Cerebellar nuclear complex (tissue), 1 donor: Measurements from ENCODE around the gene LRRN3.

ENCODE experiments used
- DNase-seq, 2 experiments: peaks; one replicate each; lab custom pipeline; 2025; lab: John Stamatoyannopoulos, UW

The LRRN3 gene

DNA sequence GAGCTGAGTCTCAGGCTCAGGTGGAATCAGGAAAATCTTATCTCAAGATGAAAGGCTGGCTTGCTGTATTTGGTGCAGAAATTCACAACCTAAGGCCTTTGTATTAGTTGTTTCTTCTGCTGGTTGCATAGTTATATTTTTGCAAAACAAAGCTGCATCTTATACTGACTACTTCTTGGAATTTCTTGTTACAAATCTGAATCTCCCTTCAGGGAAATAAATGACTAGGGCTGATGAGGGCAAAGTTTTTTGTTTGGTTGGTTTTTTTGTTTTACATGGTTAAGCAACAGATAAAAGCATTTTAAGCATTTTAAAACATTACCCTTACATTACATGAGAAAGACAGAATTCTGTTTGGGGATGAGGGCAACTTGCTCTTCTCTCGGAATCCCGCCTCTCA, 13.9 kb upstream of the LRRN3 start:
- DNase-seq, result no peak

DNA sequence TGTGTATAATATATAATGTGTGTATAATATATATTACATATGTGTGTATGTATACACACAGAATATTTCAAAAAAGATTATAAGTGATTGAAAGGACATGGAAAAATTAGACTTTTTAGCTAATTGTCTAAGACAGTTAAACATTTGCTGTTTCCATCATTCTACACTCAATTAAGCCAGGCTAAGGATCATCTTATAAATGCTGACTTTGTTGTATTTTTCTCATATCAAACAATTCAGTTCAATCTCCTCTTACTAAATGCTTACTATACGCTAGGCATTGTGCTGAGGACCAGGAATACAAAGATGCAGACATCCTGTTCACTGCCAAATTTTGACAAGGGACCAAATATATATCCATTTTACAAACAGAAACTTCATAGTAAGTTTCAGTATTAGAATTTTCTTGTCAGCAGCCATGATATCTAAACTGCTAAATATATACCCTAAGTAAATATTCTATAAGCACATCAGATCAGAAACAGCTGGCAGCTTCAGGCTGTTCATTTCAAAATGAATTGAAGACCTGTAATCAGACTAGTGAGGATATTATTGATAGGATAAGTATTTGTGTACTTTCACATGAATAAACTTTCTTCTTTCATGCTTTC, 10.3 kb upstream of the LRRN3 start:
- DNase-seq, result no peak

DNA sequence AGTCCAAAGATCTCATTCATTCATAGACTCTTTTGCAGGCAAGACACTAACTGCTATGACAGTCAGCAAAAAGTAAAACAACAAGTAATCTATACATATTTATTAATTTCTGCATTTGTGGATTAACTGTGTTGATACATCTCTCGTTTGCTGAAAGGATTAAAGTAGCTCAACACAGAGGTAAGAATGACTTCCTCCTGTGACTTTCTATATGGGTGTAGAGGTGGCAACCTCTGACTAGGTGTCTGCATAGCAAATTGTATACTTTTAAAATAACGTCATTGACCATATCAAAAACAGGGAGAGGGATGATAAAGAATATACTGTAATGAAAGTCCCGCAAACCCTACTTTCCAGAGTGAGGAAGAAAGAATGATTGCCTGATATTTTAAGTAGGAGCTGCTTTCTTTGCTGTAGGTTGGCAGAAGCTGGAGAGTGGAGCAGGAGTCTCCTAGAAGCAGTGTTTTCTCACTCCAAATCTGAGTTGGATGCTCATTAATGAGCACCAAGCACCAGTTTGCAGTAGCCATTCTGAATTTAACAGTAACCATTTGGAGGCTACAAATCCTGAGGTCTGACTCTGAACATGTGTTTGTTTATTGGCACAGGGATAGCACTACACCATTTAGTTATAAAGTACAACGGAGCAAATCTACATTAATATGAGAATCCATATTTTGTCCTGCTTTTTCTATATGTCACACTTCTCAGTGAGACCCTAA, 9.2 kb upstream of the LRRN3 start:
- DNase-seq, result no peak

DNA sequence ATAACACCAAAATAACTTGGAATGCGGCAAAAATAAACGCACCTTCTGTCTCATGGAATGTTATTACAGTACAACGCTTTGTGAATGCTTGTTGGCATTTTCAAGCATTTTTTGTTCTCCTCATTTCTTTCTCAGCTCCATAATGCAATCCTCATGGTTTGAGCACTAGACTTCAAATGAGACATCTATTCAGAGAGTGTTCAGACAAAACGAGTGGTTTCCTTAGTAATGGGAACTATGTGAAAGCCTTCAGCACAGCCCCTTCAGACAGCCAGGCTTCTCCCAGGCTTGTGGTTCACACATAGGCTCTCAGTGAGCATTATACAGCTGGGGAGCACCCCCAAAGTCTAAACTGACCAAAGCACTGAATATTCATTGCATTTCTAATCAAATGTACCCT, 8.6 kb upstream of the LRRN3 start:
- DNase-seq, result no peak

DNA sequence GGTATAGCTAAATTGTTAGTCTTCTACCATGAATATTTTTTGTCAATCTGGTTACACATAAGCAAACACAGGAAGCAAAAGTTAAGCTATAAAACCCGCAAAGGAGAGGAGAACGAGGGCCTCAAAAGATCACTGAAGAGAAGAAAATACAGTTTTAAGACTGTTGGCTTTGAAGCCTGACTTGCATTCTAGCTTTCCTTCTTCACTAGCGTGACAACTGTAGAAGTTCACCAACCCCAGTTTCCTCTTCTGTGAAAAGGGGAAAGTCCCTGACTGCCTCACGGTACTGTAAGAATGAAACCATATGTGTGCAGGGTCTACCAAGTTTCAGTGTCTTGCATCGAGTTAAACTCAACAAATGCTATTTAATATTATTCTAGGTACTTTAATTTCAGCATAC, 7.5 kb upstream of the LRRN3 start:
- no peak for DNase-seq

DNA sequence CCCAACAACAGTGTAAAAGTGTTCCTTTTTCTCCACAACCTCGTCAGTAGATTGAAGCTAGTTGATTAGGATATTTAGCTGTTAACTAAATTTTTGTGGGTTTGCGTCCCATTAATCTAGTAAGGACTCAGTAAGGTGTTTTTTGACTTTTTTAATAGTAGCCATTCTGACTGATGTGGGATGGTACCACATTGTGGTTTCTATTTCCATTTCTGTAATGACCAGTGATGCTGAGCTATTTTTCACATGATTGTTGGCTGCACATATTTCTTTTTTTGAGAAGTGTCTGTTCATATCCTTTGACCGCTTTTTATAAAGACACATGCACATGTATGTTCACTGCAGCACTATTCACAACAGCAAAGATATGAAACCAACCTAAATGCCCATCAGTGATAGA, 5.6 kb upstream of the LRRN3 start:
- no peak for DNase-seq

DNA sequence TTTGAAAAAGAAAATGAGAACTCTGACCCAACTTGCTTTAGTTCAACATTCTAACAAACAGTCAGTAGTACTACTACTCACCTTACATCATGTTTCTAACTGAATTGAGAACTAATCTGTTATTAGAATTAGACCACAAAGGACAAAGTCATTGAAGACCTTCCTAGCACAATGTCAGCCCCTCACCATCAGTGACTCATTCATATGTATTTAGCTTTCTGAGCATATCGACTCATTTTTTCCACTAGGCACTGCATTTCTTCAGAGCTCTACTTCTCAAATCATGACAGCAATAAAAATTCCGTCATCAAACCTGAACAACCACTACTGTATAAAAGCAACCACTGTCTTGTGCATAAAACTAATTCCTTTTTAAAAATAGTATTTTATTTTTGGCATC, 4.4 kb upstream of the LRRN3 start:
- DNase-seq, result no peak

DNA sequence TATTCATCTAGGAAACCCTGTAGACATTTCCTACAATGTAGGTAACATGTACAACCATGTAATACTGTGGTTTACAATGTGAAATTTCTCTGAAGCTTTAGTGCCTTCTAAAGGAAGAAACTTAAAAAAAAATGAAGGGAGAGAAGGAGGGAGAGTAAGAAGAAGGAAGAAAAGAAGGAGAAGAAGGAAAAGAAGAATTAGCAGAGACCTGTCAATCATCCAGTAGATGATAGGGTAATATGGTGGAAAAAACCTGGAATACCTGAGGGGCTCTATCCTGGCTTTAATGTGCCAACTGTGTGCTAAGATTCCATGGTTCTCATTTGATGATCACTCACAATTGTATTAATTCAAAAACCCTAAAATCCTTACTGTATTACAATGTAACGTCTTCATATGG, 2.6 kb upstream of the LRRN3 start:
- no peak for DNase-seq

DNA sequence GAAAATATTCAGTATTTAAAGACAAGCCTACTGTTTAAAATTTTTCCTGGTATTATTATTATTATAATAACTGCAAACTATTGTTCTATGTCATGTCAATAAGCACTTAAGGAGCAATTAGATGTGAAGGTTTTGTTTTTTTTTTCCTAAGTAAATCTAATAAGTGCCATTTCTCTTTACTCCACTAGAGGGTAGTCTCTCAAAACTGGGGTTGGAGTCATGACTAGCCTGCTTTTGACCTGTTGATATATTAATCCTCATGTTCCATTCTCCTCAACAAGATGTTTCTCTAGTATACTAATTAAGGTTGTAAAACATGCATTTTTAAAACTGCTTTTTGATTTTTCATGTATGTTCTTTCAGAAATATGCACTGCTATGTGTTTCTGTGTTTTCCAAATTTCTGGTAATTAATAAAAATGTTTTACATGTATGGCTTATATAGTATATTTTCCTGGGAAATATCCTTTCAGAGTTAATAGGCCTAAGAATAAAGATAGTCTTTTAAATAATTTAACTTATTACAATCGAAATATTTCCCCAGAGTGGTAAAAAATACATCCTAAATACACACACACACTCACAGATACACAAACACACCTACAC, 1.0 kb upstream of the LRRN3 start:
- DNase-seq, result no peak

DNA sequence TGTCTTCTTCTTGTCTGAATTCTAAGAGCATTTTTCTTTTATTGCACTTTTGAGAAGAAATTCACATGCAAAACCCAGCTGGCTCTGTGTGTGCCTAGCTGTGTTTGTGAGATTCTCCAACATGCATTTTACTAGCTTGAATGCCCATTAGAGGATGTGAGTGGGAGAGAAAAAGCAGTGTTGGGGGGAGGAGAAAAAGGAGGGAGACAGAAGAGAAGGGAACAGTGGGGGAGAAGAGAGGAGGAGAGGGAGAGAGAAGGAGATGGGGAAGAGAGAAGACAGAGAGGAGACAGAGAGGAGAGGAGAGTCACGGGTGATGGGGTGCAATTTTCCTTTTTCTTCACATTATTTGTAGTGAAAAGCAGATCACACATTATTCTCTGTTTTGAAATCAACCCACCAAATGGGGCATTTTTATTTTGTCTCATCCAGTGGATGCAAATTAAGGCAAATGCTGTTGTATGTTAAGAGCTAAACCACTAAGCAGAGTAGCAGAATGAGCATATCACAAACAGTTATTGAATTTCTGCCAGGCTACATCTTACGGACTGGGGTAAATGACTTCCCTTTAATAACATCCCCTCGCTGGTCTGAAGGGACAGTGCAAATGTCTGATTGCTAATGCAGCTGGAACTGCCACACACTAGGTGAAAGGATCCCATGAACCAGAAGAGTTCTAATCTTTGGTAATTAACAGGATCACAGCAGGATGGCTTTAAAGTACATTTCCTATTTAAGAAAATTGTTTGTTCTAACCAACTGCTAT, 849 bp downstream of the LRRN3 start:
- peak in 1 of 2 experiments; percentile 26 for DNase-seq

DNA sequence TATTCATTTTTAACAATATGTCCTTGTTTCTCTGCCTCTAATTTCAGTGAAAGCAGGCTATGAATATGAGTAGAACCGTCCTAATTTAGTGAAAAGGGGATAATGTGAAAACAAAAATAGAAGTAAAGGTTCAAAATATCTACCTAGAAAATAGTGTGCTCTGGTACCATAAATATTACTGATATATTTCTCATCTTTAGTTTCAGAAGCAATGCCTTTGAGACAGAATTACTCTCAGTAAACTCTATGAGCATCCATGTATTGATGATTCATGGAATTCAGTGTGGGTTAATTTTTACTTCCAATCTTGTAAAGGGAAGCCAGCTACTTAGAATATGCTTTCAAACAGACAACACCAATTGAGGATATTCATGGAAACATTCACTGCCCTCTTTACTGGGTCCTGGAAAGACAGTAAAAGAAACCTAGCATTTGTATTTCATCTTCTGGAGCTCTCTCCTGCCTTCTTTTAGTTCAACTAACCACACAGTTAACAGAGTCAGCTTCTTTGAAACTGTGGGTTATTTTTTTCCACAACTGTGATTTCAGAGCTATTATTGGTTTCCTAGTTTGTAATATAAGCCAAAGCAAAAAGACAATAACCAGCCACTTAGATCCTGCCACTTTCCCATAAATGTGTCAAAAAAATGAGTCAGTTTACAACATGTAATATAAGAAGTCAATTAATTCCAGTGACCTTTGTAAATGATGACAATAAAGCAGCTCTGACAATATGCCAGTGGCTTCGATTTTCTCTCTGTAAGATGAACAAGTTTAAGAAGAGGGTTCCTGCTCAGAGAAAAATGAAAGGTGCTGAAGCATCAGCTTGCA, 1.7 kb downstream of the LRRN3 start:
- DNase-seq, result no peak

DNA sequence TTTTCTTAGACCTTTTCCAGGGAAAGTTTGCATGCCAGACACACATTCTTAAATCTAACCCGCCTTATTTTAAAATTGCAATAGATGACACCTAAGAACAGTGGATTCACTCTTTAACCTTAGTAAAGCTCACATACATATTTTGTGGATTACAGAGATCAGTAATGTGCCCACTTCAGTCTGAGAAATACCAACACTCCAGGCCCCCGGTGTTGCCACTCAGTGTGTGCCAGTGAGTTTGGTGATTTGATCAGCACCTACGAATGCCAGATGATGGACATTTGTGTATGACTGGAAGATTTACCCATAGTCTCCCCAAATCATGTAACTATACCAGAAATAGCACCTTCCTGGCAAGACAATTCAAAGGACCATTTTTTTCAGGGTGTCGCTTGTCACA, 2.6 kb downstream of the LRRN3 start:
- no peak for DNase-seq

DNA sequence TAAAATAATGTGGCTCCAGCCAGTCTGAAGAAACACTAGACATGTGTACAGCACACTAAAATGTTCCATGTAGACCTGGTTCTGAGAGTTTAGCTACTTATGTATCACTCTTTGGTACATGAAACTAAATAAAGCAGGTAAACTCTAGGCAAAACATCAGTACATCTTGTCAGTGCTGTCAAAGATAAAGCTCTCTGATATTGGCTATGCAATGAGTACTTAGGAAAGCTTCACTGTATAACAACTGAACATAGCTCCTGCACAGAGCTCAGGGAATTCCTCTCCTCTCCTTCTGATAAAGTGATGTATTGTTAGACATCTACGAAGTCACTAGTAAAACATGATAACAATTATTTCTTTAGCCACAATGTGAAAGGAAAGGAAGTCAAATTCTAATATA, 3.5 kb downstream of the LRRN3 start:
- no peak for DNase-seq

DNA sequence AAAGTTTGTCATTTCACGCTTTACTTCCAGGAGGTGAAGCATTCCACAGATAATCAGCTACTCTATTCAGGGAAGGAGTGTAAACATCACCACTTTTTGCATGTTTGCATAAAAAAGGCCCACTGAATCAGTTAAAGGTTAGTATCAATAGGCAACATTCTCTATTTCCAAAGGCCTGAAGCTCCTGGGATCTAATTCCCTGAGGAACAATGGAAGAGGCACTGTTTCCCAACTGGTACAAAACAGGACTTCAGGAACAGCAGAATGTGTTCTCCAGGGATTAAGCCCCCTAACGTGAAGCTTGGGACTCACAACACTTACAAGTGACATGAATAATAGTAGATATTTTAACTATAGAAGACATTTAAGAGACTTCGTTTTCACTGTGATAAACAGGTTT, 6.1 kb downstream of the LRRN3 start:
- DNase-seq, result no peak

DNA sequence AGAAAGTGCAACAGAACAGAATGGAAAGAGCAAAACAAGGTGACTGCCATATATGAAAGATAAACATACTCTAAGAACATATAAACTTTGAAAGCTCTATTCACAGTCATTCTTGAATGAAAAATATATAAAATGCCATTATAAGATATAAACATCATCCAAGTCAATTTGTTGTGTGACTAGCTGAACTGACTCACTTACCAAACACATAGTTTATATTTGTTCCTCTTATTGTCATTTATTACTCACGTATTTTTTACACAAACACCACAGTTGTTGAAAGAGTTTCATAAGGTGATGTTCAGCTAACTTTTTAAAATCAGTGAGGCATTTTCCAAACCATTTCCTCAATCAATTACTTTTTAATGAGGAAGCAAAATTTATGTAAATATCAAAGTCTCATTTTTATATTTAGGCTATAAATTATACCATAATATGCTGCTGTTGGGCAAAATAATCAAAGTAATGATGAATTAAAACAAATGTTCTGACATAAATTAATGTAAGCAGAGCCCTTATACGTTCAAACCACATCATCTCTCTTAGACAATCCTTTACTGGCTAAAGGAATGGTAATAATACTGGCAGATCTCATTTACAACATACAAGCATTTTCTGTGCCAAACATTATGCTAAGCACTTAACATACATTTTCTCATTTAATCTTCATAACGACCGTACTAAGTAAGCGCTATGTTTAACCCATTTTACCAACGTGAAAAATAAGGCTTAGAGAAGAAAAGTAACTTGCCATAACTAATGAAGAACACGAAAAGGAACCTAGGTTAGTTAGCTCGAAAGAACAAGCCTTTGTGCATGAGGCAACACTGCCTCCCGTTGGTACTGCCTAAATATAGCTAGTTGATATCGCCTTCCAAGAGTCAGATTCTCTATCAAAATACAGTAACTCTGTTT, 7.3 kb downstream of the LRRN3 start:
- DNase-seq, result peak in 1 of 2 experiments; percentile 49

DNA sequence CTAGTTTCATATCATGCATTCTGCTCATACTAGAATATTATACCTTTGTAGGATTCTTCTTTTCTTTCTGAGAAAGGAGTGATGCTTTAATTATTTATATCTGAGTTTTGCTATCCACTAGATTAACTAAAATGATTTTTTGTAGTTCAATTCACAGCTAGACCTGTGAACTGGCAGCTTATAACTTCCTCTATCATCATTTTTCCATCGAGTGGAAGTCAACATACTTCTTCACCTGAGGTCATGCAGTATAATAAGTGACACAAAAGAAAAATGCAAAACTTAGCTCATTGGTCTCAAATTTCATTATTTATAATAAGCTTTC, 8.0 kb downstream of the LRRN3 start:
- DNase-seq, result no peak

DNA sequence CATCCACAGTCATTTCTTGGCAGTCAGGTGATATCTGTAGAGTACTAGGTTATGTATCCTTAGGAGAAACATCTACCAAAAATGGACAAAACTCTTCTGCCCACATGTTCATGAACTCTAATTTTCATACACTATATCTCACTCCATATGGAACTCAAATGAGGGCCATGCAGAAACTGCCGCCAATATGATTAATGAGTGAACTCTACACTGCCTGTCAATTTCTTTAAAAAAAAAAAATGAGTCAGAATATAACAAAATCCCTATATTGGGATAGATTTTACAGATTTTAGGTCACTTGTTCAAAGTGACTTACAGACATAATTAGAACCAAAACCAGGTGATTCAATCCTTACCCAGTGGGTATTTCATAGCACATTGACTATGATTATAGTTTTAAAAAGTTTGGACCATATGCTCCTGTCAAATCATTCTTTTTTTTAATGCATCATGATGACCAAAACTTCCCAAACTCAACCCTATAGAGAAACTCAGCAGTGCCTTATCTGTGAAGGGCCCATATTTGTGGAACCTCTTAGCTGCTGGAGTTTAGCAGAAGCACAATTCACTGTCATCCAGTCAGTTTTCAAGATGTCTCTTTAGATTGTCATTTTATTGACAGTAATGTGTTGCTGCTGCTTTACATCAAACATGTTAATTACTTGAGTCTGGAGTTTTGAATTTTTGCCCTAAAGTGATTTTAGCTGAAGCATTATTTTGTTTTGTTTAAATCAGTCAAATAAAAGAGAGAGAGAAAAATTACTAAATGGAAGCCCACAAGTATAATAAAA, 11.1 kb downstream of the LRRN3 start:
- DNase-seq, result no peak

DNA sequence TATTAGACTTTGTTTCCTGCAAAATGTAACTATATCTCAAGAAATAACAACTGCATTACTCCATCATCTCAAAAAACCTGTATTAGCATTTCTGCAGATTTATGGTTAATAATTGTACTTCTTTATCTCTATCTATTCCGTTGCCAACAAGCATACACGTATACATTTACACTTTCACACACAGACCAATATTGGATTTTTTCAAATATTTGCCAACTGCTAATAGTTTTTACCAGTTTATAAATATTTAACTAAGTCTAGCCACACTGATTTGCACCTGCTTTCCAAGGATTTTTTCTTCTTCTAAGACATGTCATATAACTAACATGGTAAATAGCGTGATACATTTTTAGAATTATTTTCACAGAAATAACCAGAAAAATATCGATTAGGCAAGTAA, 12.2 kb downstream of the LRRN3 start:
- no peak for DNase-seq

DNA sequence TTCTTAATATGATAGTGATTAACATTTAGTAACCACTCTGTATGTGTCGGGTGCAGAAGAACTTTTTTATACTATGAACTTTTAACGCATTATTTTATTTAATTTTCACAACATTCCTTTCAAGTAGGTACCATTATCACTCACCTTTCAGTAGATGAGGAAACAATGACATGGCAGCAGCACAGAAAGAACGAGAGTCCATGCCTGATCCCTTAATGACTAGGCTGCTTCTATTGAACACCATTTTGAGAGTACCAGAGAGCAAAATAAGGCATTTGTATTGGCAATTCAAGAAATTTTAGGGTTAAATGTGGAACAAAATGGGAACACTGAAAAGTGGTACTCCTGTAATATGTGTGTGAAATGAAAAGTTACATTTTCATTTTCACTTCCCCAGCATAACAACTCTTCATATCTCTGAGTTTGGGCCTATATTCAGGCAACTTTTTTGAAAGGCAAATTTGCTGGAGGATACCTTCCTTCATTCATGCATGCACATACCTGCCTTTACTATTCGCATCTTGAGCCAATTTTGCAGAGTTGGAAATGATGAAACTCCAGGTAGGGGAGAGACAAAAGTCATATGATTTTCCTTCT, 12.8 kb downstream of the LRRN3 start:
- DNase-seq, result no peak

DNA sequence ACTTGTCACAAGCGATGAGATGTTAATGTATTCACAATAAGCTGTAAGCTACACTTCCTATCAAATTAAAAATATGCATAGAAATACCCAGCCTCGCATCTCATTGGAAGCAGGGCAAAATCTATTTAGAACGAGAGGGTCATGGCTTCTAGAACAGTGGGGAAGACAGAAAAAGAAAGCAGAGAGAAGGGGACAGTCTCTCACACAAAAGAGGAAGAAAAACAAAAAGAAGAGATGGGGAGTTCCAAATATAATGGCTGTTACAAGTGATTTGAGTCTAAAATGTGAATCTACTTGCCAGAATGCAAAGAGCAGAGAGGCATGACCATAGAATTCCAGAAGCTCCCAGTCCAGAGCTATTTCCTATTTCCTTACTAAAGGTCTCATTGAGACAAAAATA, 13.8 kb downstream of the LRRN3 start:
- DNase-seq, result no peak
